IMR-90 (cell line): ENCODE results near the gene TRIM2. TPM values are rescaled to one million over a fixed set of nuclear protein-coding genes. Genes with fewer than 3 reads are reported as not detected.
"Not testable (repeated sequence)": the region's sequence is repeated elsewhere in the genome, so short reads cannot be mapped to it uniquely, and the experiment has no call there.

ENCODE experiments used
- ATAC-seq: fragments of 200-7000 bp; cut with Tn5 transposase; 2 replicates; pipeline ENCODE4 v1.9.1; 2020; ENCODE audit warnings: low read depth, mild to moderate bottlenecking, moderate library complexity
- BruUV-seq: library from RNA; stranded (reverse); fragments of 400-500 nt; replicated peaks from 2 replicates; lab custom pipeline; 2021; lab: Mats Ljungman, UMichigan
- CTCF ChIA-PET: fragments of 300-600 bp; formaldehyde crosslinking; extraction: SDS; loops from one replicate; lab custom pipeline; 2021; ENCODE audit warnings: antibody characterized with exemption; lab: Yijun Ruan, JAX
- POLR2A ChIA-PET: fragments of 300-600 bp; sonication (Branson Sonifier 250); formaldehyde crosslinking; loops from one replicate; lab custom pipeline; 2022; ENCODE audit warnings: antibody characterized with exemption; ENCODE audit not compliant: unreplicated experiment; lab: Charles Lee
- DNase-seq: peaks from one replicate; pipeline ENCODE4 v3.0.0; 2013
- H2AFZ ChIP-seq: replicated peaks from 2 replicates; pipeline ENCODE3; 2013; ENCODE audit warnings: low read length, mild to moderate bottlenecking; ENCODE audit not compliant: poor library complexity
- H2AK5ac ChIP-seq: 2 replicates; pipeline ENCODE4 v1.6.1; 2013; ENCODE audit warnings: low read depth, low read length, inconsistent platforms
- H2AK9ac ChIP-seq: replicated peaks from 2 replicates; pipeline ENCODE3; 2013; ENCODE audit warnings: mild to moderate bottlenecking, low read depth, low read length, moderate library complexity; ENCODE audit not compliant: poor library complexity
- H2BK120ac ChIP-seq: 2 replicates; pipeline ENCODE4 v1.6.1; 2013; ENCODE audit warnings: low read depth, low read length, inconsistent platforms
- H2BK15ac ChIP-seq: 3 replicates; pipeline ENCODE4 v1.6.1; 2013; ENCODE audit warnings: low read depth, low read length, inconsistent platforms
- H2BK20ac ChIP-seq: 2 replicates; pipeline ENCODE4 v1.6.1; 2013; ENCODE audit warnings: low read depth, mild to moderate bottlenecking, inconsistent platforms, low read length, moderate library complexity
- H2BK5ac ChIP-seq: 2 replicates; pipeline ENCODE4 v1.6.1; 2013; ENCODE audit warnings: mild to moderate bottlenecking, low read depth, low read length, inconsistent platforms; ENCODE audit not compliant: poor library complexity, severe bottlenecking
- H3K14ac ChIP-seq: replicated peaks from 2 replicates; pipeline ENCODE4 v1.6.1; 2013; ENCODE audit warnings: low read depth, low read length, inconsistent platforms
- H3K18ac ChIP-seq: 2 replicates; pipeline ENCODE4 v1.6.1; 2013; ENCODE audit warnings: low read depth, low read length, control low read depth
- H3K23ac ChIP-seq: 2 replicates; pipeline ENCODE4 v1.6.1; 2013; ENCODE audit warnings: low read depth, low read length, inconsistent platforms
- H3K27ac ChIP-seq: 2 replicates; pipeline ENCODE4 v1.5.1; 2013; ENCODE audit warnings: mild to moderate bottlenecking, control low read depth, low read length; ENCODE audit not compliant: insufficient read depth
- H3K27me3 ChIP-seq: 2 replicates; pipeline ENCODE4 v1.6.1; 2013; ENCODE audit warnings: low read length; ENCODE audit not compliant: control insufficient read depth, insufficient read depth
- H3K36me3 ChIP-seq: 2 replicates; pipeline ENCODE4 v1.6.1; 2013; ENCODE audit warnings: low read length, mixed read lengths; ENCODE audit not compliant: control insufficient read depth, insufficient read depth
- H3K4ac ChIP-seq: 2 replicates; pipeline ENCODE4 v1.6.1; 2013; ENCODE audit warnings: low read depth, low read length, inconsistent platforms
- H3K4me1 ChIP-seq: 2 replicates; pipeline ENCODE4 v1.6.1; 2013; ENCODE audit warnings: low read length, mixed read lengths; ENCODE audit not compliant: control insufficient read depth, insufficient read depth
- H3K4me2 ChIP-seq: 2 replicates; pipeline ENCODE4 v1.6.1; 2013; ENCODE audit warnings: low read depth, mild to moderate bottlenecking, control low read depth, low read length, moderate library complexity
- H3K4me3 ChIP-seq: 2 replicates; pipeline ENCODE4 v1.5.1; 2013; ENCODE audit warnings: low read depth, mild to moderate bottlenecking, control low read depth, low read length, moderate library complexity; ENCODE audit not compliant: insufficient read depth
- H3K56ac ChIP-seq: 2 replicates; pipeline ENCODE4 v1.6.1; 2013; ENCODE audit warnings: low read length, inconsistent platforms; ENCODE audit not compliant: insufficient read depth; ENCODE audit errors: extremely low read depth
- H3K79me1 ChIP-seq, 2 experiments: 2 replicates each; pipeline ENCODE4 v1.6.1; 2013; ENCODE audit warnings: low read length in 2 of 2, inconsistent platforms in 1 of 2, low read depth in 1 of 2
- H3K9ac ChIP-seq: 2 replicates; pipeline ENCODE4 v1.6.1; 2013; ENCODE audit warnings: low read depth, low read length, control low read depth
- H3K9me1 ChIP-seq: 2 replicates; pipeline ENCODE4 v1.6.1; 2013; ENCODE audit warnings: low read length, inconsistent platforms; ENCODE audit not compliant: insufficient read depth
- H3K9me3 ChIP-seq: 2 replicates; pipeline ENCODE4 v1.6.1; 2013; ENCODE audit warnings: low read length; ENCODE audit not compliant: control insufficient read depth, insufficient read depth
- H4K20me1 ChIP-seq: 2 replicates; pipeline ENCODE4 v1.6.1; 2013; ENCODE audit warnings: low read length, inconsistent platforms; ENCODE audit not compliant: insufficient read depth
- H4K5ac ChIP-seq: 2 replicates; pipeline ENCODE4 v1.6.1; 2013; ENCODE audit warnings: mild to moderate bottlenecking, low read depth, low read length, control low read depth
- H4K8ac ChIP-seq, 2 experiments: 2 replicates each; pipeline ENCODE4 v1.6.1; 2013; ENCODE audit warnings: low read depth in 2 of 2, low read length in 2 of 2, control low read depth in 1 of 2, inconsistent platforms in 1 of 2
- H4K91ac ChIP-seq: 2 replicates; pipeline ENCODE4 v1.6.1; 2013; ENCODE audit warnings: low read depth, low read length, inconsistent platforms; ENCODE audit not compliant: insufficient read depth
- WGBS, 2 experiments: methylation state at CpG; one replicate each; pipeline versions ENCODE4 v1.1.5 to v1.1.7; 2013; ENCODE audit warnings: missing lambda C conversion rate in 2 of 2; ENCODE audit not compliant: insufficient read length in 1 of 2; ENCODE audit errors: extremely low coverage in 2 of 2; 5-methylcytosine and 5-hydroxymethylcytosine counted together
- dilution Hi-C: fragments of 300-500 bp; cut with HindIII; formaldehyde crosslinking; loops from one replicate; pipeline ENCODE4 v1.14.3; 2018; ENCODE audit warnings: low sequenced_read_pairs; ENCODE audit not compliant: unreplicated experiment
- in situ Hi-C: fragments of 300-500 bp; cut with MboI; formaldehyde crosslinking; loops from 3 replicates; pipeline ENCODE4 v1.14.3; 2019; ENCODE audit warnings: low sequenced_read_pairs, inconsistent platforms, mixed read lengths
- intact Hi-C: fragments of 100-400 bp; cut with micrococcal nuclease; formaldehyde crosslinking; loops from 2 replicates; pipeline ENCODE4 v1.10.0; 2022
- polyA plus RNA-seq, 3 experiments: library from polyadenylated mRNA; depleted of rRNA; stranded (reverse); fragments of >200 nt; gene quantifications; 2 replicates each; pipeline ENCODE4 v1.2.3, GENCODE V29; 2012; ENCODE audit warnings: low replicate concordance in 1 of 3
- total RNA-seq: library from RNA; depleted of rRNA; stranded (reverse); fragments of >200 nt; gene quantifications from 2 replicates; pipeline ENCODE4 v1.2.3, GENCODE V29; 2012

The TRIM2 gene
- total and polyA plus RNA-seq, 2 of the 4 experiments (the other 2 are of a cell fraction) = 16.0 to 64.2 TPM

DNA sequence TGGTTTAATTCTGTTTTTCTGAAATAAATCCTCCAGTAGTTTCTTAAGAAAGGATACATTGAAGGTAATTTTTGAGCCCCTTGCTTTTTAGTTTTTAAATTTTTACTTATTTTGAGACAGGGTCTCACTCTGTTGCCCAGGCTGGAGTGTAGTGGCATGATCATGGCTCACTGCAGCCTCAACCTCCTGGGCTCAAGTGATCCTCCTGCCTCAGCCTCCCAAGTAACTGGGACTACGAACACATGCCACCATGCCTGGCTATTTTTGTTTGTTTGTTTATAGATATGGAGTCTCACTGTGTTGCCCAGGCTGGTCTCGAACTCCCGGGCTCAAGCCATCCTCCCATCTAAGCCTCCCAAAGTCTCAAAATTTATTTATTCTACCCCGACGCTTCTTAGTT is 39.0 kb upstream of the TRIM2 start:
- dilution Hi-C loops, H4K5ac ChIP-seq: not testable (repeated sequence)

More for the DNA sequence above, 39.0 kb upstream of the TRIM2 start:
- H3K79me1 ChIP-seq, H2AK9ac ChIP-seq, H3K4me3 ChIP-seq, H2BK5ac ChIP-seq, H2BK20ac ChIP-seq, H2AK5ac ChIP-seq, in situ Hi-C loops, H3K4me2 ChIP-seq, H3K23ac ChIP-seq, H4K8ac ChIP-seq, H3K9me3 ChIP-seq, BruUV-seq, H2BK120ac ChIP-seq, intact Hi-C loops, H3K9me1 ChIP-seq, H2BK15ac ChIP-seq, H4K20me1 ChIP-seq, H3K4ac ChIP-seq, H3K18ac ChIP-seq, H3K9ac ChIP-seq, H3K56ac ChIP-seq, DNase-seq, H3K36me3 ChIP-seq, H3K27me3 ChIP-seq, H2AFZ ChIP-seq, H3K4me1 ChIP-seq, CTCF ChIA-PET, H3K14ac ChIP-seq, H4K91ac ChIP-seq, ATAC-seq, POLR2A ChIA-PET, H3K27ac ChIP-seq: not testable (repeated sequence)
- no CpG with 5 or more reads among the region's 5 CpGs for WGBS, 2 experiments
